Bronchial epithelial cell (primary cell): Measurements from ENCODE around the gene RAD51B. TPM values are rescaled to one million over a fixed set of nuclear protein-coding genes. Genes with fewer than 3 reads are reported as not detected.
A peak's percentile ranks its signal among the peaks of the same experiment; 100 is the strongest.
"Not testable (repeated sequence)": the region's sequence is repeated elsewhere in the genome, so short reads cannot be mapped to it uniquely, and the experiment has no call there.

Source experiments
- DNase-seq: peaks from one replicate; pipeline ENCODE4 v3.0.0-alpha.2; 2010; ENCODE audit warnings: low read depth
- FAIRE-seq: peaks from 2 replicates; lab custom pipeline; 2011; peaks lifted over from hg19 to GRCh38; lab: Jason Lieb, UNC
- H3K27me3 ChIP-seq: 2 replicates; pipeline ENCODE4 v1.5.1; 2011; ENCODE audit warnings: low read length; ENCODE audit not compliant: control insufficient read depth, insufficient read depth
- H3K36me3 ChIP-seq: 2 replicates; pipeline ENCODE4 v1.5.1; 2011; ENCODE audit warnings: low read length; ENCODE audit not compliant: control insufficient read depth, insufficient read depth
- H3K4me3 ChIP-seq: 2 replicates; pipeline ENCODE4 v1.5.1; 2011; ENCODE audit warnings: mild to moderate bottlenecking, low read depth, low read length, control low read depth
- total RNA-seq: library from RNA; depleted of rRNA; stranded (reverse); fragments of >200 nt; gene quantifications from 2 replicates; pipeline ENCODE4 v1.2.1, GENCODE V29; 2014
- TF ChIP-seq, protein P1 (sequence below): IDR thresholded peaks from 2 replicates; pipeline ENCODE4 v1.5.1; 2011; ENCODE audit warnings: mild to moderate bottlenecking, moderate library complexity, low read length, control low read depth, inconsistent platforms; ENCODE audit not compliant: insufficient read depth, severe bottlenecking

Gene RAD51B
- total RNA-seq, 1 donor from 2014 or later: 12.1 TPM

DNA sequence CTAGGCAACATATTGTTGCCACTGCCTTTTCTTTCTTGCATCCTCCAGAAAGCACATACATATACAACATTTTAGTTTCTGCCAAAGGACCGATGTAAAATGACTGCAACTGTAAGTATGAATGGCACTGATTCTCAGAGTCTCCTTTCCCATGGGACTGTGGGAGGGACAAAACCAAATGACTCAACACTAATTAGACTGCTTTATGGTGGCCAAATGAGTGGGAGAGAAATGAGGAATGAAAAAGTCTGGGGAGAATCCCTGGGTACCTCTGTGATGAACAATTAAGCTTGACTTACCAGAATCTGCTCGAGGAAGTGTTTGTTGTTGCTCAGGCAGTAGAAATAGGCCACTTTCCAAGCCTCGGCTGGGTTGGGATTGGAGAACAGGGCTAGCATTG, 13.3 kb upstream of the RAD51B start:
- no peak for DNase-seq
- FAIRE-seq: no peak
- TF ChIP-seq, protein P1, sequence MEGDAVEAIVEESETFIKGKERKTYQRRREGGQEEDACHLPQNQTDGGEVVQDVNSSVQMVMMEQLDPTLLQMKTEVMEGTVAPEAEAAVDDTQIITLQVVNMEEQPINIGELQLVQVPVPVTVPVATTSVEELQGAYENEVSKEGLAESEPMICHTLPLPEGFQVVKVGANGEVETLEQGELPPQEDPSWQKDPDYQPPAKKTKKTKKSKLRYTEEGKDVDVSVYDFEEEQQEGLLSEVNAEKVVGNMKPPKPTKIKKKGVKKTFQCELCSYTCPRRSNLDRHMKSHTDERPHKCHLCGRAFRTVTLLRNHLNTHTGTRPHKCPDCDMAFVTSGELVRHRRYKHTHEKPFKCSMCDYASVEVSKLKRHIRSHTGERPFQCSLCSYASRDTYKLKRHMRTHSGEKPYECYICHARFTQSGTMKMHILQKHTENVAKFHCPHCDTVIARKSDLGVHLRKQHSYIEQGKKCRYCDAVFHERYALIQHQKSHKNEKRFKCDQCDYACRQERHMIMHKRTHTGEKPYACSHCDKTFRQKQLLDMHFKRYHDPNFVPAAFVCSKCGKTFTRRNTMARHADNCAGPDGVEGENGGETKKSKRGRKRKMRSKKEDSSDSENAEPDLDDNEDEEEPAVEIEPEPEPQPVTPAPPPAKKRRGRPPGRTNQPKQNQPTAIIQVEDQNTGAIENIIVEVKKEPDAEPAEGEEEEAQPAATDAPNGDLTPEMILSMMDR: no peak
- Histone ChIP-seq H3K36me3 (peaks cover 13% of the 10 kb centered on the region), H3K4me3 (no peak overlapping the region), H3K27me3 (no peaks in the 10 kb centered on the region)

DNA sequence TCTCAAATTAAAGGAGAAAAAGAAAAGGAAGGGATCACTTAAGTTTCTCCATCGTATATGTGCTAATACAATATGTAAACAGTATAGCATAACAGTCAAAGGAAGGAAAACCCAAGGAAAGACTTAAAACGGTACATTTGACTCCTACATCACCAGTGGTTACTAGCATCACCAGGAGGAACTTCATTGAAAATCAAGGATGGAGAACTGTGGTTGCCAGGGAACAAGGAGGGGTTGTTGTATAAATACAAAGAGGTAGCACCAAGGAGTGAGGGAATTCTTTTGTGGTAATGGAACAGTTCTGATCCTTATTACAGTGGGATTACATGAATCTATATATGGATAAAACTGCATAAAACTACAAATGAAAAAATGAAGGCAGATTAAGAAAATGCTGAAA, 4.8 kb upstream of the RAD51B start:
- no peak overlapping the region for H3K4me3 ChIP-seq
- no peak for DNase-seq
- no peaks in the 10 kb centered on the region for H3K27me3 ChIP-seq
- no peak for FAIRE-seq
- H3K36me3 ChIP-seq: peaks cover 3% of the 10 kb centered on the region
- TF ChIP-seq, protein P1: no peak

DNA sequence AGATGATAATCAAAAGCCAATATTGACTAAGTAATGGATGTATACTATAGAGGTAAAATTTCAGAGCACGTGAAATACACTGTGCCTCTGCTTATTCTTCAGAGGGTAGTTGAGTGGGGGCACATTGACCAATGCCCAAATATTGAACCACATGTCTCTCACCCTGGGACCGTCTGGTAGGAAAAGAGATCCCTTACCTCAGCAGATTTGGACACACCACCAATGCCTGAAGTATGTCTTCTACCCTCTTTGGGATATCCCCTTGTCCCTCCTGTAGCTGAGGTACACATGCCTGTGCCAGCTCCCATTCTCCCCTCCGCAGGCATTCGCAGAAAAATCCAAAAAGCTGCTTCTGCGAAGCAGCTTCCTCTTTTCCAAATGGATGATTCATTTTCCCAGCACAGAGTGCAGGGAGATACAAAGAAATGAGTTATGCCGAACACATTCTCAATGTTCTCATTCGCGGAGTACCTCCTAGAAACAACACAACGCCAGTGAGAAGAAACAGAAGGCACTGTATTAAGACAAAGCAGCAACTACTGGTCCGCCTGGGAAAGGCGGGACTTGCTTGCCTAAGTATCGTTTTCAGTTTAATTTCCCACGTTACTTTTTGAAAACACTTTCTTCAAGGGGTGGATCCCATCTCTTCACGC, 3.9 kb upstream of the RAD51B start:
- Histone ChIP-seq H3K36me3 (peaks cover 2% of the 10 kb centered on the region), H3K27me3 (no peaks in the 10 kb centered on the region), H3K4me3 (peak overlapping the region; percentile 73)
- FAIRE-seq: no peak
- TF ChIP-seq, protein P1: no peak
- peak; percentile 57 for DNase-seq

DNA sequence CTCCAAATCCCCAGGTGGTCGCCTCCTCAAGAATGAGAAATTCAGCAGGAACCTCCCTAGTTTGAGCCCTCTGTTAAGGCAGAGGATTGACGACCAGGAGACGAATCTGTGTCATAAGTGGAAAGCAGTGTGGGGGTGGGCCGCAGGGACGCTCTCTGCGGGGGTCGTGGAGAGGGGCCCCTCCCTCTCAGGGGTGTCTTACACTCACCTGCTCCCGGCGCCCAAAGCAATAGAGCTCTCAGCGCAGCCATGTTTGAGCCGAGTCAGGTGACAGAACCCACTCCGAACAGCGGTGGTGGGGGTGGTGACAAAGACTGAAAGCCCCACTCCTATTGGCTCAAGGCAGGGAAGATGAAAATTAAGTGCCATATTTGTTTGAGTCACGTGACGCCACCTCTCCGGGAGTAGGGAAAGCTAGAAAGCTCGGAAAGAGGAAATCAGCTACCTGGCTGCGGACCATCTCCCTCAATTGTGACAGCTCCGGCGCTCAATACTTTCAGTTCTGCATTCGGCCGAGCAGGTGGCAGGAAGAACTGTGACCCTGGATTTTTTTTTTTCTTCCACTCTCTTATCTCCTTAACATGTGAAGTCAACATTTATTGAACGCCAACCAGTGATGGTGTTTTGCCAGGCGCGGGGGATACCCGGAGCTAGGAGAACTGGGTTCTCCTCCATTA, 3.1 kb upstream of the RAD51B start, which contains the start of gene ZFYVE26:
ZFYVE26 (minus strand) TSS at position 265 of the 677 bp plus-strand sequence. CDS start 627 bp downstream, outside the sequence.
- DNase-seq: peak; percentile 94
- H3K36me3 ChIP-seq: no peaks in the 10 kb centered on the region
- H3K4me3 ChIP-seq: peak within 1 kb of the TSS; percentile 73
- H3K27me3 ChIP-seq: no peaks in the 10 kb centered on the region
- TF ChIP-seq, protein P1: no peak
- FAIRE-seq: no peak

DNA sequence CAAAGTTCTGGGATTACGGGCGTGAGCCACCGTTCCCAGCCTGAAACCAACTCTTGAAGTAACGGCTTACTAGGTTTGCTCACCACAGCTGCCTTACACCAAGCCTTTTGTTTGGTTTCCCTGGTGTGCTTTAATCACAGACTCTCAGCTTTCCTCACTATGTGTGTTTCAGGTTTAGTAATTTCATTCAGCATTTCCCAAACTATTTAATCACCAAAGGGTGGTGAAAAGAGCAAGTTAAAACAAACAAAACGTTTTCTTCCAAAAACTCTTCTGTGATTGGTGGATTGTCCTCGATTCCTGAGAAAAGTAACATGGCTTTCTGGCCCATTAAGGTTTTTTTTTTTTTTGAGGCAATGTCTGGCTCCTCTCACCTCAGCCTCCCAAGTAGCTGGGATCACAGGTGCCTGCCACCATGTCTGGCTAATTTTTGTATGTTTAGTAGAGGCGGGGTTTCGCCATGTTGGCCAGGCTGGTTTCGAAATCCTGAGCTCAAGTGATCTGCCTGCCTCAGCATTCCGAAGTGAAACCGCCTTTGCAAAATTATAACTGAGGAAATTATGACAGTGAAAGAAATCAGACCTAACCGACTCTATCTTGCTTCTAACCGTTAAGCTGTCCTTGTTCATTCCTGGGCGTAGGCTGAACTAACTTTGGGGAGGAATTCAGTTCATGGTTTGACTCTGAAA, 1.7 kb upstream of the RAD51B start:
- Histone ChIP-seq H3K4me3 (no peak overlapping the region), H3K27me3 (no peaks in the 10 kb centered on the region), H3K36me3 (no peaks in the 10 kb centered on the region)
- FAIRE-seq: no peak
- DNase-seq: no peak
- TF ChIP-seq, protein P1: no peak

DNA sequence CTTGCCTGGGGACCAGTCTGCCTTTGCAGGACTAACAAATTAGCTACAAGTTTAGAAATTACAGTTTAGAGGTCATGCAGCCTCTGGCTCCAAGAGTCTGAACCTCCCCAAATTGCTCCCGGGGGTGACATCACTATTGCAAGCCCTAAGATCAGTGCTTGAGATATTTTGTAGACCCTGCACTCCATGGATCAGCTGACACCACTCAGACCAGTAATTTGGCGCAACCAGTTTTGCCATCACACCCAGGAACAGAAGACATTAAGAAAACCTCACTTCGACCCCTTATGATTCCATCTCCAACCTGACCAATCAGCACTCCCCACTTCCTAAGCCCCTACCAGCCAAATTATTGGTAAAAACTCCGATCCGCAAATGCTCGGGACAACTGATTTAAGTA, 1.1 kb upstream of the RAD51B start:
- not testable (repeated sequence) for H3K36me3 ChIP-seq, H3K27me3 ChIP-seq, FAIRE-seq, H3K4me3 ChIP-seq, DNase-seq
